T-helper 17 cell (primary cell): ENCODE data around the gene DUSP28. TPM values are rescaled to one million over a fixed set of nuclear protein-coding genes. Genes with fewer than 3 reads are reported as not detected.

Experiments
- ATAC-seq: fragments of 150-1000 bp; cut with Tn5 transposase; 2 replicates; pipeline ENCODE4 v1.10.0; 2021; ENCODE audit warnings: mild to moderate bottlenecking, moderate library complexity
- DNase-seq, 3 donors: peaks; one replicate each; pipeline versions ENCODE4 v3.0.0 to v3.0.0-alpha.2; 2020 to 2021
- H3K9me3 ChIP-seq: one replicate; pipeline ENCODE4 v1.7.0; 2013; ENCODE audit warnings: low read length, mild to moderate bottlenecking; ENCODE audit not compliant: control insufficient read depth, poor library complexity, severe bottlenecking
- H3K27ac Mint-ChIP-seq: one replicate; pipeline ENCODE4 v1.8.0; 2022; ENCODE audit warnings: mild to moderate bottlenecking, moderate library complexity, mixed read lengths
- H3K27me3 Mint-ChIP-seq: one replicate; pipeline ENCODE4 v1.8.0; 2022; ENCODE audit warnings: mixed read lengths
- H3K36me3 Mint-ChIP-seq: one replicate; pipeline ENCODE4 v1.8.0; 2022; ENCODE audit warnings: low read depth, mixed read lengths
- H3K4me1 Mint-ChIP-seq: one replicate; pipeline ENCODE4 v1.8.0; 2022; ENCODE audit warnings: mild to moderate bottlenecking, mixed read lengths
- H3K4me3 Mint-ChIP-seq: one replicate; pipeline ENCODE4 v1.8.0; 2022; ENCODE audit warnings: mild to moderate bottlenecking, moderate library complexity, mixed read lengths
- total RNA-seq, 4 donors: library from RNA in 2 of 4; stranded (reverse) in 2 of 4; gene quantifications; one replicate each; pipeline ENCODE4 v1.2.3 and lab custom pipeline; 2022 to 2026

Gene DUSP28
- total RNA-seq, 2 donors from 2014 or later: 12.5 to 12.8 TPM

DNA sequence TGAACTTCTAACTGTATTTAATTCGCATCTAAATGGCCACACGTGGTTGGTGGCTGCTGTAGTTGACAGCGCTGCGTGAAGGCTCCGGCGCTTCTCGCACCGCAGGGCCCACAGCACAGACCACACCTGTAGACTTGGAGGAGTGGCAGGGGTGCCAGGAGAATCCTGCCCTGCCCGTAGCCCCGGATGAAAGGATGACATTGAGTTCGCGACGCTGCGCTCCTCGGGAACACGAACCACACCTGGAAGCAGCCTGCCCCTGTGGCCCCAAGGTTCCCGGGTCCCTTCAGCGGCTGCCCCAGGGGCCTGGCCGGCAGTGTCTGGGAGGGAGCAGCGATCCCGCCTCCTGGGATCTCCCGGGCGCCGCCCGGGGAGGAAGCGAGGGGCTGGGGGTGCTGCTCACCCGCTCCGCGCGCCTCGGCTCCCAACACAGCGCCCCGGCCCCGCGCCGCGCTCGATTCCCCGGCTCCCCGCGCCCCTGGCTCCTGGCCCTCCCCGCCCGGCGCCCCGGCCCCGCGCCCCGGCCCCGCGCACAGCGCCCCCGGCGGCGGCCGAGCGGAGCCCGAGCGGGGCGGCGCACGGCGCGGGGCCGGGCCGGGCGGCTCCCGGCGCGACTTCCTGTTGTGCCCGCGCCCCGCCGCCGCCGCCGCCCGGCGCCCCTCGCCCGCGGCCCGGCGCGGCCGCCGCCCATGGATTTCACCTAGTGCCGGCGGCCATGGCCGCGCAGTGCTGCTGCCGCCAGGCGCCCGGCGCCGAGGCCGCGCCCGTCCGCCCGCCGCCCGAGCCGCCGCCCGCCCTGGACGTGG is 7.9 kb downstream of the DUSP28 start, which contains the start of gene RNPEPL1:
TSS of gene RNPEPL1 (plus strand) at position 613 of the 806 bp plus-strand sequence. CDS start at position 716, 103 bp downstream.
- no peaks in the 10 kb centered on the region for H3K27me3 Mint-ChIP-seq
- H3K36me3 Mint-ChIP-seq: peaks cover 3% of the 10 kb centered on the region
- DNase-seq (peak; percentile 46 to 64 (median 57)), ATAC-seq (peak; percentile 26)
- H3K27ac Mint-ChIP-seq: peak within 1 kb of the TSS; percentile 100
- H3K4me1 Mint-ChIP-seq: peaks cover 46% of the 10 kb centered on the region
- peak within 1 kb of the TSS; percentile 93 for H3K4me3 Mint-ChIP-seq
- H3K9me3 ChIP-seq: no peaks in the 10 kb centered on the region

GRCh38 chr2:240568678-240569522 is 8.7 kb downstream of the DUSP28 start:
- peak; percentile 49 to 57 (median 56) for DNase-seq
- H3K36me3 Mint-ChIP-seq: peaks cover 3% of the 10 kb centered on the region
- H3K4me1 Mint-ChIP-seq: peaks cover 43% of the 10 kb centered on the region
- no peaks in the 10 kb centered on the region for H3K27me3 Mint-ChIP-seq
- peak overlapping the region; percentile 90 for H3K4me3 Mint-ChIP-seq
- ATAC-seq: peak; percentile 5
- peak overlapping the region; percentile 39 for H3K27ac Mint-ChIP-seq
- no peaks in the 10 kb centered on the region for H3K9me3 ChIP-seq

GRCh38 chr2:240569523-240569997 is 9.4 kb downstream of the DUSP28 start:
- H3K4me3 Mint-ChIP-seq: peak overlapping the region; percentile 90
- peaks cover 3% of the 10 kb centered on the region for H3K36me3 Mint-ChIP-seq
- H3K27ac Mint-ChIP-seq: peak overlapping the region; percentile 39
- H3K9me3 ChIP-seq: no peaks in the 10 kb centered on the region
- H3K27me3 Mint-ChIP-seq: no peaks in the 10 kb centered on the region
- DNase-seq (peak in 1 of 3 donors; percentile 7), ATAC-seq (no peak)
- H3K4me1 Mint-ChIP-seq: peaks cover 36% of the 10 kb centered on the region

- no peaks in the 10 kb centered on the region for H3K27me3 Mint-ChIP-seq
- H3K4me1 Mint-ChIP-seq: peaks cover 31% of the 10 kb centered on the region
- peaks cover 3% of the 10 kb centered on the region for H3K36me3 Mint-ChIP-seq
- no peaks in the 10 kb centered on the region for H3K9me3 ChIP-seq
- peak overlapping the region; percentile 39 for H3K27ac Mint-ChIP-seq
- H3K4me3 Mint-ChIP-seq: peak overlapping the region; percentile 90
- DNase-seq: peak in 2 of 3 donors; percentile 3 to 6
- no peak for ATAC-seq
Observed at GRCh38 chr2:240569998-240570530, 9.9 kb downstream of the DUSP28 start.

DNA sequence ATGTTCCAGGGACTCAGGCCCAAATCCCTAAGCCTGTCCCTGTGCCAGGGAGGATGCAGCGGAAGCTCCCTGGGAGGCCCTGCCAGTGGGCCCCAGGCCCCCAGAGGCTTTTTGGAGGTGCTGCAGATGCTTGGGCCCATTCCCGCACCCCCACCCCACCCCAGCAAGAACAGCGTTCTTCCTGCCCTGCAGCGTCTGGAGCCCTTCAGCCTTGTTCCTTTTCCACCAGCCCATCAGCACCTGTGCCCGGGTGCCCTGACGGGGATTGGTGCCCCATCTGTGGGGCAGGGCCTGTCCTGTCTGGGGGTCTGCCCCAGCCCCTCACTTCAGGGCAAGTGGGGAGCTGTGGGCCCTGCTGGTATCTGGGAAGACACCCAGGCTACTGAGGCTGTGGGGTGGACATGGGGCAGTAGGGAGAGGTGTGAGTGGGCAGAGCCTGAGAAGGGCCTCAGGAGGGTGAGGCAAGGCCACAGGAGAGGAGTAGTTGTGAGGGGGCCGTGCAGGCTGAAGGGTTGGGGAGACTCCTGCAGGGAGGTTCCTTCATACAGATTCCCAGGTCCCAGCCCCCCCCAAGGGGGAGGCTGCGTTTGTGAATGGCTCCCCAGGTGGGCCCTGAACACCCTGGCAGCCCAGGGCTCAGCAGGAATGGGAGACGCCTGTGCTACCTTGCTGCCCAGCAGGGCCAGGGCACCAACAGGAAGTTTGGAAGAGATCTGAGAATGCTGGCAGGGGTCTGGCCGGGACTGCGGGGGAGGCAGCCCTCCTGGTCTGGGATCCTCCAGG is 10.6 kb downstream of the DUSP28 start:
- H3K27me3 Mint-ChIP-seq: no peaks in the 10 kb centered on the region
- H3K9me3 ChIP-seq: no peaks in the 10 kb centered on the region
- ATAC-seq (no peak), DNase-seq (peak in 2 of 3 donors; percentile 3 to 4)
- peak overlapping the region; percentile 75 for H3K27ac Mint-ChIP-seq
- H3K36me3 Mint-ChIP-seq: peaks cover 3% of the 10 kb centered on the region
- H3K4me3 Mint-ChIP-seq: peak overlapping the region; percentile 90
- H3K4me1 Mint-ChIP-seq: peaks cover 25% of the 10 kb centered on the region

- DNase-seq: peak in 1 of 3 donors; percentile 2
- peak overlapping the region; percentile 74 for H3K4me3 Mint-ChIP-seq
- H3K4me1 Mint-ChIP-seq: peaks cover 25% of the 10 kb centered on the region
- peaks cover 3% of the 10 kb centered on the region for H3K36me3 Mint-ChIP-seq
- no peaks in the 10 kb centered on the region for H3K27me3 Mint-ChIP-seq
- no peak for ATAC-seq
- H3K9me3 ChIP-seq: no peaks in the 10 kb centered on the region
- peak overlapping the region; percentile 75 for H3K27ac Mint-ChIP-seq
Observed at GRCh38 chr2:240571314-240571973, 11.3 kb downstream of the DUSP28 start.

- no peak for DNase-seq
- Mint-ChIP-seq H3K27me3 (no peaks in the 10 kb centered on the region), H3K4me3 (peak overlapping the region; percentile 74), H3K4me1 (peaks cover 23% of the 10 kb centered on the region), H3K27ac (no peak overlapping the region), H3K36me3 (peaks cover 3% of the 10 kb centered on the region)
- no peak for ATAC-seq
- no peaks in the 10 kb centered on the region for H3K9me3 ChIP-seq
Observed at GRCh38 chr2:240572141-240573031, 12.2 kb downstream of the DUSP28 start.

DNA sequence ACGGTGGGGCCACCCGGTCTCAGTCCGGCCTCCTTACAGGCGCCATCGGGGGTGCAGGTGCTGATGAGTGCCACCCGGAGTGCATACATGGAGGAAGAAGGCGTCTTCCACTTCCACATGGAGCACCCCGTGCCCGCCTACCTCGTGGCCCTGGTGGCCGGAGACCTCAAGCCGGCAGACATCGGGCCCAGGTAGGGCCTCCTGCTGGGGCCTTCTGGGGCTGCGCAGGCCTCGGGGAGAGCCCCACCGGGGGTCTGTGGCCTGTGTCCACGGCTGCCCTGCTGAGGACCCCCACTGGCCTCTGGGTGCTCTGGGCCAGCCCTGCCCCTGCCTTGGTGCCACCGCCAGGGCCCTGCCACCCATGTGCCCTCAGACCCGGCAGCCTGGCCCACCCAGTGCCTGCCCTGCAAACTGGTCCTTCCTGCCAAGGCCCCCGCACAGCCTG is 12.9 kb downstream of the DUSP28 start:
- Mint-ChIP-seq H3K4me3 (no peak overlapping the region), H3K36me3 (peaks cover 3% of the 10 kb centered on the region), H3K4me1 (peaks cover 20% of the 10 kb centered on the region), H3K27me3 (no peaks in the 10 kb centered on the region), H3K27ac (no peak overlapping the region)
- no peak for DNase-seq
- no peaks in the 10 kb centered on the region for H3K9me3 ChIP-seq
- ATAC-seq: no peak

- no peak for ATAC-seq
- no peak overlapping the region for H3K27ac Mint-ChIP-seq
- no peak overlapping the region for H3K4me3 Mint-ChIP-seq
- H3K9me3 ChIP-seq: no peaks in the 10 kb centered on the region
- no peak for DNase-seq
- peaks cover 3% of the 10 kb centered on the region for H3K36me3 Mint-ChIP-seq
- peaks cover 20% of the 10 kb centered on the region for H3K4me1 Mint-ChIP-seq
- no peaks in the 10 kb centered on the region for H3K27me3 Mint-ChIP-seq
Observed at GRCh38 chr2:240573516-240574385, 13.6 kb downstream of the DUSP28 start.

- DNase-seq (no peak), ATAC-seq (no peak)
- Mint-ChIP-seq H3K36me3 (peaks cover 3% of the 10 kb centered on the region), H3K27ac (no peak overlapping the region), H3K4me3 (no peak overlapping the region), H3K27me3 (no peaks in the 10 kb centered on the region), H3K4me1 (peaks cover 24% of the 10 kb centered on the region)
- no peaks in the 10 kb centered on the region for H3K9me3 ChIP-seq
Observed at GRCh38 chr2:240574386-240575100, 14.4 kb downstream of the DUSP28 start.
